ENCODE measurements around the gene PBX4. TPM values are rescaled to one million over a fixed set of nuclear protein-coding genes. Genes with fewer than 3 reads are reported as not detected.
"Not testable (repeated sequence)": the region's sequence is repeated elsewhere in the genome, so short reads cannot be mapped to it uniquely, and the experiment has no call there.

The PBX4 gene
- total and polyA plus RNA-seq, 2 donors (not counting 3 experiments of a cell fraction or from before 2014, with no cell fraction given), result not detected

DNA sequence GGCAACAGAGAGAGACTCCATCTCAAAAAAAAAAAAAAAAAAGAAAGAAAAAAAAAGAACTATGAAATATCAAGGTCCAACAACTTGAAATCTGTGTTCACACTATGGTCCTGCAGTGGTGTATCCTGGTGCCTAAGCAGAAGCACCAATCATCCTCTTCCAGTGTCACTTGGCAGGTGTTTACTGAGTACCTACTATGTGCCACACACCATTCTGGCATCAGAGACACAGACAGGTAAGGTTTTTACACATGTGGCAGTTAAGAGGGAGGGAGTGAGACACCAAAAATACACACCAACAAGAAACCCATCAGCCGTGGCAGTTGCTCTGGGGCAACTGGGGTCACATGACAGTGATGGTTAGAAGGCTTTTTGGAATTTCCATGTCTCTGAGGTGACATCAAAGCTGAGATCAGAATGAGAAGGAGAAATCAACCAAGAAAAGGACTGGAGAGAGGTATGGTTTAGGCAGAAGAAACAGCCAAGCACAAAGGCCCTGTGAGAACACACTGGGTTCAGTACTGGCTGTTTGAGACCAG lies 17.6 kb downstream of the PBX4 start:
- ChIA-PET CTCF (no interaction called here), POLR2A (no interaction called here)
- dilution Hi-C loops (cut with MboI; ENCODE audit: extremely low pct_ligation_motif_present, low sequenced_read_pairs) (no loop called here), intact Hi-C loops (cut with micrococcal nuclease) (no loop called here)
- Histone ChIP-seq H3K9me1 (replicated peaks; ENCODE audit: control insufficient read depth, extremely low read depth, insufficient read depth, low read length) (no peaks in the 10 kb centered on the region), H3K9me3 (replicated peaks; ENCODE audit: control insufficient read depth, insufficient read depth, low read length) (no peaks in the 10 kb centered on the region), H3K9ac (replicated peaks; ENCODE audit: extremely low read depth, insufficient read depth, low read length) (no peak overlapping the region), H3K79me2 (ENCODE audit: control insufficient read depth, insufficient read depth, low read length) (no peaks in the 10 kb centered on the region), H4K20me1 (replicated peaks; ENCODE audit: control insufficient read depth, extremely low read depth, insufficient read depth, low read length) (no peaks in the 10 kb centered on the region), H3K36me3 (ENCODE audit: control insufficient read depth in 2 of 2, extremely low read depth in 1 of 2, insufficient read depth in 2 of 2, low read length in 2 of 2) (no peaks in the 10 kb centered on the region), H3K4me2 (ENCODE audit: insufficient read depth, low read length) (no peak overlapping the region), H3K27ac (ENCODE audit: insufficient read depth, low read depth, low read length) (no peak overlapping the region), H3K27me3 (ENCODE audit: control insufficient read depth in 2 of 2, insufficient read depth in 2 of 2, low read length in 2 of 2) (no peaks in the 10 kb centered on the region), H3K4me1 (ENCODE audit: control insufficient read depth, extremely low read depth, insufficient read depth, low read length) (no peaks in the 10 kb centered on the region), H3K4me3 (replicated peaks in 1 of 3; ENCODE audit: insufficient read depth in 1 of 3, low read depth in 1 of 3, low read length in 3 of 3) (no peak overlapping the region), H2AFZ (ENCODE audit: low read depth, low read length) (no peak overlapping the region)
- TF ChIP-seq FOS (IDR thresholded peaks at IDR 0.05; ENCODE audit: borderline replicate concordance, insufficient read depth, low read length) (no peak), GATA2 (IDR thresholded peaks at IDR 0.05; ENCODE audit: insufficient read depth, insufficient read length, low read depth, low read length) (no peak), POLR2A (IDR thresholded peaks at IDR 0.05; ENCODE audit: low read depth, low read length) (no peak), MYC (IDR thresholded peaks at IDR 0.05; ENCODE audit: low read depth, low read length) (no peak), POLR2AphosphoS5 (IDR thresholded peaks at IDR 0.05; ENCODE audit: insufficient read depth, low read depth, low read length) (no peak), EZH2 (IDR thresholded peaks at IDR 0.05; ENCODE audit: borderline replicate concordance, low read depth, low read length, severe bottlenecking) (no peak), JUN (IDR thresholded peaks at IDR 0.05; ENCODE audit: borderline replicate concordance, insufficient read depth, insufficient read length, low read depth) (no peak)
- TF ChIP-seq, protein P1, sequence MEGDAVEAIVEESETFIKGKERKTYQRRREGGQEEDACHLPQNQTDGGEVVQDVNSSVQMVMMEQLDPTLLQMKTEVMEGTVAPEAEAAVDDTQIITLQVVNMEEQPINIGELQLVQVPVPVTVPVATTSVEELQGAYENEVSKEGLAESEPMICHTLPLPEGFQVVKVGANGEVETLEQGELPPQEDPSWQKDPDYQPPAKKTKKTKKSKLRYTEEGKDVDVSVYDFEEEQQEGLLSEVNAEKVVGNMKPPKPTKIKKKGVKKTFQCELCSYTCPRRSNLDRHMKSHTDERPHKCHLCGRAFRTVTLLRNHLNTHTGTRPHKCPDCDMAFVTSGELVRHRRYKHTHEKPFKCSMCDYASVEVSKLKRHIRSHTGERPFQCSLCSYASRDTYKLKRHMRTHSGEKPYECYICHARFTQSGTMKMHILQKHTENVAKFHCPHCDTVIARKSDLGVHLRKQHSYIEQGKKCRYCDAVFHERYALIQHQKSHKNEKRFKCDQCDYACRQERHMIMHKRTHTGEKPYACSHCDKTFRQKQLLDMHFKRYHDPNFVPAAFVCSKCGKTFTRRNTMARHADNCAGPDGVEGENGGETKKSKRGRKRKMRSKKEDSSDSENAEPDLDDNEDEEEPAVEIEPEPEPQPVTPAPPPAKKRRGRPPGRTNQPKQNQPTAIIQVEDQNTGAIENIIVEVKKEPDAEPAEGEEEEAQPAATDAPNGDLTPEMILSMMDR (IDR thresholded peaks at IDR 0.05; ENCODE audit: extremely low read depth in 1 of 2, insufficient read depth in 1 of 2, low read depth in 1 of 2, low read length in 2 of 2), result no peak
- TF ChIP-seq, protein P2, sequence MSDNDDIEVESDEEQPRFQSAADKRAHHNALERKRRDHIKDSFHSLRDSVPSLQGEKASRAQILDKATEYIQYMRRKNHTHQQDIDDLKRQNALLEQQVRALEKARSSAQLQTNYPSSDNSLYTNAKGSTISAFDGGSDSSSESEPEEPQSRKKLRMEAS (IDR thresholded peaks at IDR 0.05; ENCODE audit: insufficient read depth, insufficient read length), result no peak
- FAIRE-seq (no peak), DNase-seq (ENCODE audit: low read depth, low spot score) (no peak)
- no TSS peak for BruUV-seq (replicated peaks)

DNA sequence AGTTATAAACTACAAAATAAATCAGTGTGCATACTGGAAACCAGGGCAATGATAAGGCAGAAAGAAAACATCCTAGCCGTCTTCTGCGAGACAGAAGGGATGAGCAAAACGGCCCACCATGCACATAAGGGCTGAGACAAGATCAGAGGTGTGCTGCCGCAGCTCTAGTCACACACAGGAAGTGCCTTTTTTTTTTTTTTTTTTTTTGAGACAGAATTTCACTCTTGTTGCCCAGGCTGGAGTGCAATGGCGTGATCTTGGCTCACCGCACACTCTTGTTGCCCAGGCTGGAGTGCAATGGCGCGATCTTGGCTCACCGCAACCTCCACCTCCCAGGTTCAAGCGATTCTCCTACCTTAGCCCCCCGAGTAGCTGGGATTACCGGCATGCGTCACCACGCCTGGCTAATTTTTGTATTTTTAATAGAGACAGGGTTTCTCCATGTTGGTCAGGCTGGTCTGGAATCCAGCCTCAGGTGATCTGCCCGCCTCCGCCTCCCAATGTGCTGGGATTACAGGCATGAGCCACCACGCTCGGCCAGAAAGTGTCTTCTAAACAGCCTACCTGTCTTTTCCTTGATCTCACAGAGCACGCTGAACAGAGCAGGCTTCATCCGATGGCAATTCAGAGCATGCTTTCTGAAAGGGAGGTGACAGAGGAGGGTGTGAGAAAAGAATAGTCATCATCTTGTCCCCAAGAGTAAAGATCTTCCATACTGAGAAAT lies 19.6 kb downstream of the PBX4 start:
- H3K27ac ChIP-seq (ENCODE audit: insufficient read depth, low read depth, low read length); H3K9me1 ChIP-seq (replicated peaks; ENCODE audit: control insufficient read depth, extremely low read depth, insufficient read depth, low read length); H3K27me3 ChIP-seq (ENCODE audit: control insufficient read depth in 2 of 2, insufficient read depth in 2 of 2, low read length in 2 of 2); H3K9ac ChIP-seq (replicated peaks; ENCODE audit: extremely low read depth, insufficient read depth, low read length); H3K4me2 ChIP-seq (ENCODE audit: insufficient read depth, low read length); H4K20me1 ChIP-seq (replicated peaks; ENCODE audit: control insufficient read depth, extremely low read depth, insufficient read depth, low read length); H3K4me1 ChIP-seq (ENCODE audit: control insufficient read depth, extremely low read depth, insufficient read depth, low read length); DNase-seq (ENCODE audit: low read depth, low spot score); dilution Hi-C loops (cut with MboI; ENCODE audit: extremely low pct_ligation_motif_present, low sequenced_read_pairs); H2AFZ ChIP-seq (ENCODE audit: low read depth, low read length); H3K36me3 ChIP-seq (ENCODE audit: control insufficient read depth in 2 of 2, extremely low read depth in 1 of 2, insufficient read depth in 2 of 2, low read length in 2 of 2); H3K4me3 ChIP-seq (replicated peaks in 1 of 3; ENCODE audit: insufficient read depth in 1 of 3, low read depth in 1 of 3, low read length in 3 of 3); intact Hi-C loops (cut with micrococcal nuclease); BruUV-seq (replicated peaks); H3K79me2 ChIP-seq (ENCODE audit: control insufficient read depth, insufficient read depth, low read length); FAIRE-seq; H3K9me3 ChIP-seq (replicated peaks; ENCODE audit: control insufficient read depth, insufficient read depth, low read length); POLR2A ChIA-PET; CTCF ChIA-PET: not testable (repeated sequence)
